ENCODE measurements around the gene TPO.
"Not testable (repeated sequence)": the region's sequence is repeated elsewhere in the genome, so short reads cannot be mapped to it uniquely, and the experiment has no call there.

The TPO gene

DNA sequence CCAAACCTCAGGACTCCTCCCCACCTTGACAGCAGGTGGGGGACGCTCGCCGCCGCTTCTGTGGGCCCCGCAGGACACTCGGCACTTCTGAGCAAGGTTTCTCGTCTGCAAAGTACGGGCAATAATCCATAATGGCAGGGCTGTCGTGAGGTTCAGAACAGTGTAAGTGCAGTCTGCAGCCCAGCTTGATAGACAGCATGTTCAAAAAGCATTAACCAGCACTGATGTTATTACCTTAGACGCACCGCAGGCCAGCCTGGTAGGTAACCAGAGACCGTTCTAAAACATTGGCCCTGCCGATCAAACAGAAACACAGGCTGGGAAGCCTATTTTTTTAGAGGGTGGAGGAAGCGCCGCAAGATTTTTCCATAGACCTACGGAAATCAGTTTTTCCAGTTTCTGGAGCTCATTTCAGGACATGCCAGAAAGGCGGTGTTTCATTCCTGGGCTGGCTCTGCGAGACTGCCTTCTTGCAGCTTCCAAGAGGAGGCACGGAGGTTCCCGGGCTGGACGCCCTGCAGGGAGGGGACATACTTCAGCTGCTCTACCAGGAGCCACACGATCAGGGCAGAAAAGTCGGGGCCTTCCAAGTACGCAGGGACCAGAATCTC, 148.7 kb downstream of the TPO start:
- no peak for DNase-seq

DNA sequence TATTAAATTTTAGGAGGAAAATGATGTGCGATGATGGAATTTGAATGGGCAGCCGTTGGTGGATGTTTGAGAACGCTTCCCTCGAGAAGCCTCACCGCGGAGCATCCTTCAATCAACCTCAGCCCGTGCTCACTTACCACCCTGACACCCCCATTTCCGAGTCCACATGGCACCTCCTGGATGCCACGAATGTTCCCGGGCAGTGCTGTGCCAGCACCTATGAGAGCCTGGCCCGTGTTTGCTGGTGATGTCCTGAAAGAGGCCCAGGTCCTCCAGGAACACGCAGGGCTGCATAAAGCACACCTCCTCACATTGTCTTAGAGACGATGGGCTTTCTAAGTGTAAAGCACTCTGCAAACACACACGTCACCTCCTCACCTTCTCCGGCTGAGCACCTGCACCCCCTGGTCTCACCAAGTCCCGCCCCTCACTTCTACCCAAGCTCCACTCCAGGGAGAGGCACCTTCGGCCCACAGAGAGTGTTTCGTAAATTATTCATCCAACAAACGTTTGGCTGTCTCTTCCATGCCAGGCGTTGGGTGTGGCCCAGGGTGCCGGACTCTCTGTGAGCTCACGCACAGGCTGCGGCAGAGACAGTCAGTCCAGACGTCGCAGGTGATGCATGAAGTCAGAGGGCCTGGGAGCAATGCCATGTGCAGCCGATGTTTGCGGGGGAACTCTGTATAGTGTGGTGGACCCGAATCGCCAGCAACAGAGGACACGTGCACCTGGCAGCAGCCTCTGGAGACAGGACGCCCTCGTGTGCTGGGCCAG, 150.0 kb downstream of the TPO start:
- no peak for DNase-seq

DNA sequence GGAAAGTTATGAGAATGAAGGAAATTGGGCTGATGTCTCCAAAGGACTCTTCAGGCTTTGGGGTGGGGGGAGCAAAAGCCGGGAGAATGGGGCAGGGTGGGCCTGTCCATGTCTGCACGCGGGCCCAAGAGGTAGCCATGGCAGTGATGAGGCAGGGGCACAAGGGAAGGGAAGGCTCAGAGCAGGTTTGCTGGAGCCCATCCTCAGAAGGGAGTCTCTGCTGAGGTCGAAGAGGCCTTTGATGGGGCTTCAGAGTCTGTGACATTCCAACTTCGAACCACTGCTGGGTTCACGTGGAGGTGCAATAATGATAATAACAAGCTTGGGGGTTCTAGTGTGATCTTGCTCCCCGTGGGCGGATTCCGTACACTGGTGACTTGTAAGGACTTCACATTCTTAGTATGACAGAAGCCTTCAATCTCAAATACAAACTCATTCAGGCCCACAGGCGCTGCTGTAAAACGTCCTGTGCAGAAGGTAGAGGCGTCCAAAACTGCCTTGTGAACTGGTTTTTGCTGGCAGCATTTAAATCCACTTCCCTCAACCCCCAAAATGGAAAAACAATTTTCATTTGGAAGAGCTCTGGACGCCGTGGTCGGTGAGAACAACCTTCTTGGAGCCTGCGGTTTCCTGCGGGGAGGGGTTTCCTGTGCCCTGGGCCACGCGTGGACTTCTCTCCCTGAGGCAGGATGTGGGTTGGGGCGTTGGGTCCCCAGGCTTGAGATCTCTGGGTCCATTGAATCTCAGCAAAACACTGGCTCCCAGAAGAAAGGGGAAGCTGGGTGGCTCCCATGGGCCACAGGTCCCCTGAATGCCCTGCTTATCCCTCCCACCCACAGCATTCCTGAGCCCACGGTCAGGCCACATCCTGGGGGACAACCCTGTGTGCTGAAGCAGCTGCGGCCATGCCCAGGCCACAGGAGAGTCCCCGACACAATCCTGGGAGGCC, 151.0 kb downstream of the TPO start:
- no peak for DNase-seq

DNA sequence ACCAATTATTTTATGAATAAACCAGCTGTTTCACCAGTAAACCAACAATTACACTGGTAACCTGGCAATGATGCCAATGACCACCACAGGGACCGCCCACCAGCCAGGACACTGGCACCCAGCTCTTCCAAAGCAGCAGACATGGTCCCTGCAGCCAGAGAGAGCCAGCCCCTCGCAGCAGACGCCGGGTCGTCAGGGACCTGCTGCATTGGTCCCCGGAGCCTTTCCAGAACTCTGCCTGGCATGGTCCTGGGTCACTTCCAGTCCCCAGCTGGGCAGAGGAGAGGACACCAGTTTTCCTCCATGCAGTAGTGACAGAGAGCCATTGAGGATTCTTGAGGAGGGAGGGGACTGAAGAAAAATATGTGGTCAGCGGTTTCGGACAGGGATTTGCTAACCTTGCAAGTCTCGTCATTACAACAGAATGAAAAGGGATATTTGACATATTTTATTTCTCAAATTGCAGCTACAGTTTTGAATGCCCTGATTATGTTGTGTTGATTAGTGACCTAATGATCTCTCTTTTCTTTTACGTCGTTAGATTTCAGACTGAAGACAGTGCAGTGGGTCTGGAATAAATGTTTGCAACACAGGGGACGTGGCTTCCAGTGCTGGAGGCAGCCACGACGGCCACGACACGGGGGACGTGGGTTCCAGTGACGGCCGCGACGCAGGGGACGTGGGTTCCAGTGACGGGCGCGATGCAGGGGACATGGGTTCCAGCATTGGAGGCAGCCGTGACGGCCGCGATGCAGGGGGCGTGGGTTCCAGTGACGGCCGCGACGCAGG, 154.5 kb downstream of the TPO start:
- no peak for DNase-seq

DNA sequence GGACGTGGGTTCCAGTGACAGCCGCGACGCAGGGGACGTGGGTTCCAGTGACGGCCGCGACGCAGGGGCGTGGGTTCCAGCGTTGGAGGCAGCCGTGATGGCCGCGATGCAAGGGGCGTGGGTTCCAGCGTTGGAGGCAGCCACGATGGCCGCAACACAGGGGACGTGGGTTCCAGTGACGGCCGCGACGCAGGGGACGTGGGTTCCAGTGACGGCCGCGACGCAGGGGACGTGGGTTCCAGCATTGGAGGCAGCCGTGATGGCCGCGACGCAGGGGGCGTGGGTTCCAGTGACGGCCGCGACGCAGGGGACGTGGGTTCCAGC, 155.0 kb downstream of the TPO start:
- not testable (repeated sequence) for DNase-seq

DNA sequence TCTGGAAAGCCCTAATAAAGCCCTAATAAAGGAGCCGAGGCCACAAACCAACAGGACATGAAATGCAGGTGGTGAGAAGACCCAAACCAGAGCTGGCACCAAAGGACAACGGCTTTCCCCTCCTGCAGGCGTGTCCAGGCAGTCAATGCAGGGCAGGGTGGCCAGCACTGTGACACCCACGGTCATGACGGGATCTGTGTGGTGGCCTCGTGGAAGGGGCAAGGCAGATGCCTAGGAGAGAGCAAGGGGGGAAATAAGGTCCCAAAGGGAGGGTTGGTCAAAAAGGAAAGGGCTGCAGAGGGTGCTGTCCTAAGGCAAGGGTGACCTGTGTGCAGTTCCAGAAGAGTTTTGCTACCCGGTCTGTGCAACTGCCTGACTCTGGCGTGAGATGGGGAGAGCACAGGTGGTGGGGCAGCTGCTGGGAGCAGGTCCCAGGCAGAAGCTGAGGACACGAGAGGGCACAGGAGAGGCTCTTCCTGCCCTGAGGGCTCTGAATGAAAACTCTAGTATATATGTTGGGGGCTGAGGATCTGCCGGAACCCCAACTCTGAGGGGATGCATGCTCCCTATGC, 156.7 kb downstream of the TPO start:
- DNase-seq: no peak

DNA sequence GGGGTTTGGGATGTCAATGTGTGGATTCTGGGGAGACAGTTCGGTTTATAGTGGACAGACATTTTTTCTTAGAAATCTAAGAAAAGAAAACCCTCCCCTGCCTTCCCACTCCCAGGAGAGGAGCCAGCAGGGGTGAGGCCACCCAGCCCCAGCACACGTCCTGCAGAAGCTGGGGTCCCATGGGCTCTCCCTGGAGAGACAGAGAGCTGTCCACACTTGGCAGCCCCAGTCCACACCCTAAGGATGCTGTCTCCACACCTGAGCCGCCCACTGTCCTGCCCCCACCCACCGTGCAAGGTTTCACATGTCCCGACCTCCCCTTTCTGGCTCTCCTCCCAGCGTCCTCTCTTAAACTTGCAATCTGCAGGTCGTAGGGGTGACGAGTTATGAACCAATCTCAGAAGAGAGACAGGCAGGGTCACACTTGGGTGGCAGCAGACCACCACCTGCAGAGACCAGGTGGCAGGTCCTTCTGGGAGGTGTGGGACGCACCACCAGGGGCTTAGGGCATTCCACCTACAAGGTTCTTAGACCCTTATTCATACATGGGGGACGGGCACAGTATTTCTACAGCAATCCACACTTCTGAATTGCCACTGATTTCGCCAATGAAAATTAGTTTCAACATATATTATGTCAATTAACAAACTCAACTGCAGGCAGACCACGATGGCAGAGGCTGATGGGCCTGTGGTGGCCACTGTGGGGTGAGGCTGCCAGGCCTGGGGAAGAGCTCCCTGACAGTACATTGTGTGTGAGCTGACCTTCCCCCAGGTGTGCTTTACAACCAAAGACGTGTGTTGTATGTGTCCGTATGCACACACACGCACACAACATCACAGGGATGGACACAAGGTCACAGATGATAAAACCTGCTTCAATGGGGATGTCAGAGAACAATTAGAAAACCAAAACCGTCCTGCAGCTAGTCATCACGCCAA, 158.5 kb downstream of the TPO start:
- DNase-seq: no peak

GRCh38 chr2:1572638-1573037, 159.4 kb downstream of the TPO start:
- no peak for DNase-seq

DNA sequence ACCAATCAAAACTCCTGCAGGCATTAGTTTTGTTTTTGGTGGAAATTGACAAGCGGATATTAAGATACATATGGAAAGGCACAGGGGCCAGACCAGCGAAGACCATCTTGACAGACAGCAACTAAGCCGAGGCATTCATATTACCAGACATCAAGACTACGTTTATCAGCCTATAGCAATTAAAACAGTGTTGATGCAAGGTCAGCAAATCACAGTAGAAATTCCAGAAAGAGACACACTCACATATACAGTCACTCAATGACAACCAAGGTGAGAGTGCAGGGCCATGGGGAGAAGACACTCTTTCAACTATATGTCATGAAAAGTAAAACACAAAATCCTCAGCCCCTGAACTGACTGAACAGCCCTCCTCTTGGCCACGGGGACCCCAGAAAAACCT, 164.6 kb downstream of the TPO start:
- no peak for DNase-seq

GRCh38 chr2:1581257-1581964, 168.1 kb downstream of the TPO start:
- not testable (repeated sequence) for DNase-seq

- DNase-seq: no peak
Observed at GRCh38 chr2:1581965-1582625, 168.8 kb downstream of the TPO start.

- no peak for DNase-seq
Observed at GRCh38 chr2:1582891-1583341, 169.7 kb downstream of the TPO start.

DNA sequence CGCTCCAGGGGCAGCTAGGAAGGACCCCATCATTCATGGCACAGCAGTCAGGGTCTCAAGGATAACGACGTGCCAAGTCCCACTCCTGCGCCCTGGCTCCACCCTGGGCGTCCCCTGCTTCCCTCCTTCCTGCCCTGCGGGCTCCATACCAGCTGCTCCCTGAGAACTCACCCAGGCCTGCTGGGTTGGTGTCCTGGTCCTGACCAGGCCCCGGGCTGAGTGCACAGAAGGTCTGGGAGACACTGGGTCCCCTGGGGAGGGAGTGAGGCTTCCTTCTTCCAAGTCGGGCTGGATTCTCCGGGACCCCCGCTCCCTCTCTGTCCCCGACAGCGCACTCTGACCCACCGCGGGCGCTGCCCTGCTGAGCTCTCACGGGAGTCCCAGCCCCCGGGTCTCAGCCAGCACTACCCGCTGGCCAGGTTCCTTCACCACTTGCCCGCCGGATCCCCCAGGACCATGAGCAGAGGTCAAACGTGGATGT, 170.8 kb downstream of the TPO start:
- DNase-seq: no peak

GRCh38 chr2:1584691-1585485, 171.6 kb downstream of the TPO start:
- DNase-seq: no peak

- no peak for DNase-seq
Observed at GRCh38 chr2:1585635-1586034, 172.4 kb downstream of the TPO start.

GRCh38 chr2:1586251-1586922, 173.1 kb downstream of the TPO start:
- no peak for DNase-seq

DNA sequence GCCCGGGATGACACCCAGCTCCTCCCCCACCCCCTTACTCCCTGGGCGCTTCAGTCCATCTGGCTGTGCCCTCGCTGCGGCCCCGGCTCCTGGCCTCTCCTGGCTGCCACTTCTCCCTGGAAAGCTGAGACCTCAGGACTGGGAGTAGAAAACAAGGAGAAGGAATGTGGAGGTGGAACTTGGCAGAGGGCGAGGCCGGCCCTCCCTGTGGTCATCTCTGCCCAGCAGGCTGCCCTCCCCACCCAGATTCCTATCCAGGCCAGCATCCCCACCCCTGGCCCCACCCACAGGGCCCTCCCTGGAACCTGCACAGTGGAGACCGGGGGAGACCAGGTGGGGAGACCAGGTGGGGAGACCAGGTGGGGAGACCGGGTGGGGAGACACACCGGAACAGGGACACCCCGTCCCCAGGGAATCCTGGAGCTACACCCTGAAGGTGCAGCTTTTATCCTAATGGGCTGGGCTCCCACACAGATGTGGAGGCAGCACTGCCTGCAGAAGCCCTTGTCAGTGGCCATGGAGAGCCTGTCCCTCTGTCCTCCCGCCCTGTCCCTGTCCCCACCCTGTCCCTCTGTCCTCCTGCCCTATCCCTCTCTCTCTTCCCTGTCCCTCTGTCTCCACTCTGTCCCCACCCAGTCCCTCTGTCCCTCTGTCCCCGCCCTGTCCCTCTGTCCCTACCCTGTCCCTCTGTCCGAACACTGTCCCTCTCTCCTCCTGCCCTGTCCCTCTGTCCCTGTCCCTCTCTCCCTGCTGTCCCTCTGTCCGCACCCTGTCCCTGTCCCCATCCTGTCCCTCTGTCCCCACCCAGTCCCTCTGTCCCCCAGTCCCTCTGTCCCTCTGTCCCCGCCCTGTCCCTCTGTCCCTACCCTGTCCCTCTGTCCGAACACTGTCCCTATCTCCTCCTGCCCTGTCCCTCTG, 173.9 kb downstream of the TPO start:
- no peak for DNase-seq

Data from CD4-positive, alpha-beta T cell treated with Interleukin-4 for 4 hours (primary cell).